Suppressor macrophage (primary cell): ENCODE results near the gene SLC9A1.

Source experiments
- DNase-seq, 4 experiments: peaks; one replicate each; pipeline ENCODE4 v3.0.0-alpha.2; 2020 to 2022

SLC9A1 gene

DNA sequence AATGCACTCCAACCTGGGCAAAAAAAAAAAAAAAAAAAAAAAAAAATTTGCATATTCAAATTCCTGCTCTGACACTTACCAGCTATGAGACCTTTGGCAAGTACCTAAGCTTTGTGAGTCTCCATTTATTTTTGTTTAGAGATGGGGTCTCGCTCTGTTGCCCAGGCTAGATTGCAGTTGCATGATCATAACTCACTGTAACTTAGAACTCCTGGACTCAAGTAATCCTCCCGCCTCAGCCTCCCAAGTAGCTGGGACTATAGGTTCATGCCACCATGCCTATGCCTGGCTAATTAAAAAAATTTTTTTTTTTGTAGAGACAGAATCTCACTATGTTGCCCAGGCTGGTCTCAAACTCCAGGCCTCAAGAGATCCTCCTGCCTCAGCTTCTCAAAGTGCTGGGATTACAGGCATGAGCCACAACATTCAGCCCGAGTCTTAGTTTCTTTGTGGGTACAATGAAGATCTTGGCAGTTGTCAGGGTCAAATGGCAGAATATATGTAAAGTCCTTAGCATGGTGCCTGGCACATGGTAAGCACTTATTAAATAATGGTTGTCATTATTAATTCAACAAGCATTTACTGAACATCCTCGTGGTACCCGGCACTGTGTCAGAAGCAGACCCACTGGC is 88.8 kb downstream of the SLC9A1 start:
- no peak for DNase-seq

DNA sequence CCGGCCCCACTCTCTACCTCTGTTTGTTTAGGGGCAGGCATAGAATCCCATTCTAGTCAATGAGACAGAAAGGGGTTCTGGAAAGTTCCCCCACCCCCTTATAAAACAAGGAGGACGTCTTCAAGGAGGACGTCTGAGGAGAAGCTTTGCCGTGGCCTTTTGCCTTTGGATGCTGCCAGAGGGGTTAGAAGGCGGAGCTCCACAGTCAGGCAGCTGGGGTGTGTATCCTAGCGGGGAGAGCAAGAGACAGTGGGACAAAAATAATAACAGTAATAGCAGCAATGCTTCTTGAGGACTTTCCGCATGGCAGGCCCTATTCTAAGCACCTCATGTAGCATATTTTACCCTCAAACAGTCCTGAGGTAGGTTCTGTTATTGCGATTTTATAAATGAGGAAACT is 94.0 kb downstream of the SLC9A1 start:
- DNase-seq, result no peak

DNA sequence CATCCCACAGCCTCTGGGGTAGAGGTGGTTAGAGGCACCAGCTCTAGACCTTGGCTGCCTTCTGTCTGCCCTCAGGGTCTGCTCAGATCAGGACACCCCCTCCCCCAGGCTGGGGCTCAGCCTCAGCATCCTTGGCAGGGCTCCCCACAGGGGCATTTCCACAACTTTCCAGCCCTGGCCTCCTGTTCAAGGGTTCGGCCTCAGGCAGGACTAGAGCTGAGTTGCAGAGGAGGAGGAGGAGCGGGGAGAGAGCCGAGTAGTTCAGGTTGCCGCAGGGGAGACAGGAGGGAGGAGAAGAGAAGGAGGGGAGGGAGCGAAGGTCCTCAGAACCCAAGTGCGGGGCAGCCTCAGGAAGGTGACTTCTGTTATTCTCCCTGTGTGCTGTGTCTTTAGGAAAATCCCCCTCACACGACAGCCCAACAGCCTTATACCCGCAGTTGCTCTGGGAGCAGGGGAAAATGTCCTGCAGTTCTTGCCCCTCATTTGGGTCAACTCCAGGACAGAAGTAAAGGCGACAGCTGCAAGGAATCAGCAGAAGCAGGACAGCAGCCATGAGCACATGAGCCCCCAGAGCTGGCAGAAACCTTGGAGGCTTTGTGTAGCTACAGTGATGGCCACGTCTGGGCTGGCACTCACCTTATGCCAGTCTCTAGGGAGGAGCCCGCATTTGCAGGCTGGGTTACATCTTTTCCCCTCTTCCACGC is 95.8 kb downstream of the SLC9A1 start:
- no peak for DNase-seq

DNA sequence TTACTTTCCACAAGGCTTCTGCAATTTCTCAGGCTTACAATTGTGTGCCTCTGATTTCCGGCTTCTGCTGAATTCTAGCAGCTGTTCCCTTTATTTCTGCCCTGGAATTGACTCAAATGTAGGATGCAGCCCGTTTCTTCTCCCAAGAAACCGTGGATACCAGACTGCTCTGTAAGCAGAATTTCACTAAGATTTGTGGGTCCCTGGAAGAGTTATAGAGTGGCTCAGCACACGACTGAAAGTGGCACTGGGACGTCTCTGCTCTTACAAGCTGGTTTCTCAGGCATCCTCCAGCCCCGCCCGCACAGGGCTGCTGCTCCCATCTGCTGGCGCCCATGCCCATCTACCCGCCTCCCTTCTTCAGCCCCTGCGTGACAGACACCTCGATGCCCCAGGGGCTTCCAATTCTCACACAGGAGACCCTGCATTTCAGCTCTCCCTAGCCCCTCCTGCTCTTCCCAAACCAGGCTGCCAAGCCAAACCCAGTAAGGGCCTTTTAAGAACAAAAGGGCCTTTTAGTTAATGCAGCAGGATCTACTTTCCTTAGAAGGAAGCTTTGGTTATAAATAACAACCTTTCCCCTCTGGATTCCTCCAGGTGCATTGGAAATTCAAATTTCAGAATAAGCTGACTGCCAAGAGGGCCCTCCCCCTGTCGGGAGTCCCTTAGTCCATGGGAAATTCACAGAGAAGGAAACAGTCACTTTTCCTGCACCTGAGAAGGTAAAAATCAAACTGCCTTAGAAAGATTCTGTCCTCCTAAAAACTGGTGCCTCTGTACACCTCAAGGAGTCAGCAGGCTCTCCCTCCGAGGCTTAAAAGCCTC is 96.9 kb downstream of the SLC9A1 start:
- DNase-seq, result no peak

DNA sequence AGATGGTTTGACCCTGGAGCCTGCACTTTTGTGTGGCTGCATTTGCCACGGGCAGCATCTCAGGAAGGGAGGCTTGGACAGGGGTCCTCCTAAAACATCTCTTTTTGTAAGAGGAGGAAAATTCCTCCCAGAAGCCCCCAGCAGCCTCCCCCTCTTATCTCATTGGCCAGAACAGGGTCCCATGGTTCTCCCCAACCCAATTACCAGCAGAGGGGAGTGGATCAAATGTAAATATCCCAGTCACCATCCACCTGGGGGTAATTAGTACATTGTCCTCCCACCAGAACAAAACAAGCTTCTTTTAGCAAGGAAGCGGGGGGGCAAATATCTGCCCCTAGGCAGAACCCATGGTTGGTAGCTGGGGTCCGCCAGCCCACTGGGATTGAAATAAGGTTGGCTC is 97.5 kb downstream of the SLC9A1 start:
- DNase-seq, result no peak

DNA sequence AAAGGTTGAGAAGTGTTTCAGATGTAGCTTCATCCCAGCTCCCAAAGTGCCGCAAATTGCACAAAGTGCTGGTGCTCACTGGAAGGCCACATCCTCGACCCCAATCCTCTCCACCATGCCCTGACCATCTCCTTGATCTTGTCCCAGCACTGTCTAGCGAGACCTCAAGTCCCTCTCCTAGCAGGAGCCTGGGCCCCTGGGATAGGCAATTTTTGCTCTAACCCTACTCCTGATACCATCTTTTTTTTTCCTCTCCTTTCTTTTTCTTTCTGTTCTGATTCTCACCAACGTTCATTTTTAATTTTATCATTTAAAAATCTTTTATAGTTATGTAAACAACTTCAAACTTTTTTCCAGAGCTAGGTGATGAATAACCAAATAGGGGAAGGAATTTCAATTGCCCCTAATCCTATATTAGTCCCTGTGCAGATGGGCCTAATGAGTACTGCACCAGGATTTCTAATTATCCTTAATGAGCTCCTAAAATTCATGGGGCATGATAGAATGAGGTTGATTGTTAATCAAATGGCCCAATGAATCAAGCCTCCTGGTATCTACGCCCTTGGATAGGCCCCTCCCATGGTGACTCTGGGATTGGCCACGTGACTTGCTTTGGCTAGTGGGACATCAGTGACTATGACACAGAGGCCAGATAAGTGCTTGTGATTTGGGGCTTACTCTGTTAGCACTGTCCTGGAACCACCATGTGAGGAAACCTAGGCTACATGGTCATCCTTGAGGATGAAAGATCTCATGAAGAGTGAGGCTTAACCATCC is 100.8 kb downstream of the SLC9A1 start:
- DNase-seq, result no peak

DNA sequence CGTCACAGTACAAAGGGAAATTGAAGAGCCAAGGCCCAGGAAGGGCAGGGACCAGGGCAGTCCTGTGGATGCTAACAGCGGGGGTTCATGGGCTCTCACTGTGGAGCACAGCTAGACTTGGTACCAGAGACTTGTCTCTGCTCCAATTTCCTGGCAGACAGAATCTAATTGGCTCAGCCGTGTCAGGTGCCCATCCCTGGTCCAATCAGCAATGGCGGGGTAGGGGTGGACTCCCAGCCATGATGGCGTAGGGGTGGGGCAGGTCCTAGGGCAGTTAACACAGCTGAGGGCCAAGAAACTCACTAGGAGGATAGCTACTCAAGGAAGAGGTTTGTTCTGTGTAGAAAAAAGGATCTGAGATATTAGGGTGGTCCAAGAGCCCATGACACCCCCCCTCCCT is 102.4 kb downstream of the SLC9A1 start:
- no peak for DNase-seq

DNA sequence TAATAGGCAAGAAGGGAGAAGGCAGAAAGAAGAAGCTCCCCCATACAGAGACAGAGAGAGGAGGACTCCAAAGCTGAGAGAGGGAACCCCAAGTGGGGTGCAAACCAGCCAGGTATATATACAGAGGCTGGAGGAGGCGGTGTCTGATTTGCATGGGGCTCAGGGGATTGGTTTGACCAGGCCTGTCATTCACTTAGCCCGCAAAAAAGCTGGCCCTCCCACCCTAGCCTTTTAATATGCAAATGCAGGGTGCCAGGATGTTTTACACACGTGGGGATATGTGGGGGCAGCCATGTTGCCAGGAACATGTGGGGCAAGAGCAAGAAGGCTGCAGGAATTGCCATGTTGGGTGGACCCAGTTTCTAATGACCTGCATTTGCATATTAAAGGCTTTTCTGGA is 105.3 kb downstream of the SLC9A1 start:
- no peak for DNase-seq

DNA sequence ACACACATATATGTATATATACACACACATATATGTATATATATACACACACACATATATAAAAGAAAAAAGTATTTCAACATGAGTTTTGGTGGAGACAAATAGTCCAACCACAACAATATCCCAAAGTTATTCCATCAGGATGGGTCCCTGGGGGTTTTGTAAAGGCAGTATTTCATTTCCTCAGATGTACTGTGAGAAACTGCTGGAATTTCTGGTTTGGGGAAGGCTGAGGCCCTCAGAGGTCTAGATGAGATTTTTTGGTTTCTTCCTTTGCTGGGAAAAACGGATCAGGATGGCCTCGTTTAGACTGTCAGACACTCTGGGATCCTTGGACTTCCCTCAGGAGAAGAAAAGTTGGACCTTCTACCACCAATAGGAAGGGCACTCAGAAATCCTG is 105.8 kb downstream of the SLC9A1 start:
- DNase-seq, result no peak
